ENCODE measurements around the gene CEP112. TPM values are rescaled to one million over a fixed set of nuclear protein-coding genes. Genes with fewer than 3 reads are reported as not detected.

Gene CEP112
- total and polyA plus RNA-seq, 2 of the 13 experiments (the other 11 are each of a cell fraction or from before 2014, with no cell fraction given) = 1.2 to 3.4 TPM

GRCh38 chr17:65973237-65973636 lies 218.7 kb downstream of the CEP112 start:
- H3K27ac ChIP-seq (ENCODE audit: extremely low read length, insufficient read depth, low read length) = no peak overlapping the region
- DNase-seq (ENCODE audit: low spot score) (no peak), ATAC-seq (no peak), FAIRE-seq (no peak)
- in situ Hi-C loops (cut with HindIII; ENCODE audit: extremely low pct_ligation_motif_present, low pct_unique_long_range_greater_than_20kb) (no loop called here), intact Hi-C loops (cut with micrococcal nuclease; ENCODE audit: unreplicated experiment) (no loop called here)
- 28% methylated on average over 1 of the region's 1 CpG for WGBS (ENCODE audit: low lambda C conversion rate)
- no peaks in the 10 kb centered on the region for H4K20me1 ChIP-seq (ENCODE audit: insufficient read depth, low read length)
- peaks cover 18% of the 10 kb centered on the region for H3K9me3 ChIP-seq (ENCODE audit: low read length)
- CTCF ChIA-PET (ENCODE audit: low intra/inter-chr PET ratio, low total read pairs) = no interaction called here
- no peaks in the 10 kb centered on the region for H3K4me1 ChIP-seq (ENCODE audit: insufficient read depth, low read length)
- no peaks in the 10 kb centered on the region for H3K27me3 ChIP-seq (ENCODE audit: control insufficient read depth in 1 of 2, insufficient read depth in 2 of 2, low read length in 2 of 2)
- H3K4me3 ChIP-seq (replicated peaks in 1 of 3; ENCODE audit: insufficient read depth in 1 of 3, low read depth in 2 of 3, low read length in 3 of 3) = no peak overlapping the region
- H3K36me3 ChIP-seq (replicated peaks in 1 of 2; ENCODE audit: control insufficient read depth in 1 of 2, insufficient read depth in 2 of 2, low read length in 2 of 2) = no peaks in the 10 kb centered on the region
- TF ChIP-seq ISX (CRISPR knock-in tag; conservative IDR thresholded peaks at IDR 0.05) = no peak
- TF ChIP-seq PTBP1 (IDR thresholded peaks at IDR 0.05; ENCODE audit: low read depth, low read length, poor library complexity, severe bottlenecking) = no peak
- no peak for TF ChIP-seq ZNF777 (CRISPR knock-in tag; IDR thresholded peaks at IDR 0.05)
- no peak for TF ChIP-seq ELF3 (CRISPR knock-in tag; IDR thresholded peaks at IDR 0.05)
- TF ChIP-seq, protein P1, sequence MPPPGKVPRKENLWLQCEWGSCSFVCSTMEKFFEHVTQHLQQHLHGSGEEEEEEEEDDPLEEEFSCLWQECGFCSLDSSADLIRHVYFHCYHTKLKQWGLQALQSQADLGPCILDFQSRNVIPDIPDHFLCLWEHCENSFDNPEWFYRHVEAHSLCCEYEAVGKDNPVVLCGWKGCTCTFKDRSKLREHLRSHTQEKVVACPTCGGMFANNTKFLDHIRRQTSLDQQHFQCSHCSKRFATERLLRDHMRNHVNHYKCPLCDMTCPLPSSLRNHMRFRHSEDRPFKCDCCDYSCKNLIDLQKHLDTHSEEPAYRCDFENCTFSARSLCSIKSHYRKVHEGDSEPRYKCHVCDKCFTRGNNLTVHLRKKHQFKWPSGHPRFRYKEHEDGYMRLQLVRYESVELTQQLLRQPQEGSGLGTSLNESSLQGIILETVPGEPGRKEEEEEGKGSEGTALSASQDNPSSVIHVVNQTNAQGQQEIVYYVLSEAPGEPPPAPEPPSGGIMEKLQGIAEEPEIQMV (CRISPR knock-in tag; IDR thresholded peaks at IDR 0.05; ENCODE audit: low read depth) = no peak
- no peak for TF ChIP-seq IKZF4 (CRISPR knock-in tag; IDR thresholded peaks at IDR 0.05; ENCODE audit: borderline replicate concordance, low read depth, not compliant biosample characterization)
- no peak for TF ChIP-seq SYNCRIP (IDR thresholded peaks at IDR 0.05; ENCODE audit: insufficient read depth, low read depth, low read length)
- no peak for TF ChIP-seq ZNF547 (CRISPR knock-in tag; IDR thresholded peaks at IDR 0.05)
- no peak for TF ChIP-seq ZBTB38 (CRISPR knock-in tag; IDR thresholded peaks at IDR 0.05)
- TF ChIP-seq ZNF749 (CRISPR knock-in tag; IDR thresholded peaks at IDR 0.05; ENCODE audit: borderline replicate concordance) = no peak
- TF ChIP-seq ZNF563 (CRISPR knock-in tag; IDR thresholded peaks at IDR 0.05) = no peak
- TF ChIP-seq MAFF (IDR thresholded peaks at IDR 0.05; ENCODE audit: low read depth, low read length) = no peak
- BruUV-seq (replicated peaks) = no TSS peak
- H3K4me2 ChIP-seq (ENCODE audit: low read depth, low read length) = no peak overlapping the region
- H3K79me2 ChIP-seq (ENCODE audit: insufficient read depth, low read length) = no peaks in the 10 kb centered on the region
- H2AFZ ChIP-seq (ENCODE audit: low read length) = no peak overlapping the region
- no peak overlapping the region for H3K9ac ChIP-seq (ENCODE audit: insufficient read depth, low read depth, low read length)
- POLR2A ChIA-PET = no interaction called here

All from HepG2 (cell line).